H9 (cell line): ENCODE results near the gene HEXD. TPM values are rescaled to one million over a fixed set of nuclear protein-coding genes. Genes with fewer than 3 reads are reported as not detected.

Experiments
- DNase-seq: peaks from one replicate; pipeline ENCODE4 v3.0.0-alpha.2; 2017
- H2AFZ ChIP-seq: one replicate; pipeline ENCODE4 v1.6.1; 2013; ENCODE audit warnings: mild to moderate bottlenecking, low read length, control low read depth, moderate library complexity
- H2AK5ac ChIP-seq: 2 replicates; pipeline ENCODE4 v1.6.1; 2013; ENCODE audit warnings: low read length, control low read depth, mixed read lengths; ENCODE audit not compliant: insufficient read length
- H2BK120ac ChIP-seq: one replicate; pipeline ENCODE4 v1.6.1; 2013; ENCODE audit warnings: low read depth, mild to moderate bottlenecking, low read length, control low read depth, inconsistent platforms; ENCODE audit not compliant: poor library complexity, severe bottlenecking
- H2BK12ac ChIP-seq: 2 replicates; pipeline ENCODE4 v1.6.1; 2013; ENCODE audit warnings: low read length, control low read depth, mixed read lengths, low read depth; ENCODE audit not compliant: insufficient read length
- H2BK15ac ChIP-seq: 2 replicates; pipeline ENCODE4 v1.6.1; 2013; ENCODE audit warnings: low read depth, low read length, control low read depth
- H2BK20ac ChIP-seq: one replicate; pipeline ENCODE4 v1.6.1; 2013; ENCODE audit warnings: low read depth, mild to moderate bottlenecking, low read length, control low read depth, inconsistent platforms; ENCODE audit not compliant: poor library complexity, severe bottlenecking
- H2BK5ac ChIP-seq: 2 replicates; pipeline ENCODE4 v1.6.1; 2013; ENCODE audit warnings: low read length, control low read depth, mixed read lengths; ENCODE audit not compliant: insufficient read length
- H3K14ac ChIP-seq: 2 replicates; pipeline ENCODE4 v1.6.1; 2013; ENCODE audit warnings: low read length, control low read depth; ENCODE audit not compliant: insufficient read depth
- H3K18ac ChIP-seq: 2 replicates; pipeline ENCODE4 v1.6.1; 2013; ENCODE audit warnings: low read depth, mild to moderate bottlenecking, mixed read lengths, low read length, control low read depth; ENCODE audit not compliant: insufficient read length
- H3K23ac ChIP-seq: 2 replicates; pipeline ENCODE4 v1.6.1; 2013; ENCODE audit warnings: low read length, control low read depth, mixed read lengths, low read depth; ENCODE audit not compliant: insufficient read length
- H3K23me2 ChIP-seq: 2 replicates; pipeline ENCODE4 v1.6.1; 2013; ENCODE audit warnings: low read depth, mild to moderate bottlenecking, mixed read lengths, low read length, control low read depth; ENCODE audit not compliant: insufficient read length, poor library complexity, severe bottlenecking
- H3K27ac ChIP-seq: 2 replicates; pipeline ENCODE4 v1.5.1; 2013; ENCODE audit warnings: low read length, control low read depth, mixed read lengths, low read depth; ENCODE audit not compliant: insufficient read length
- H3K27me3 ChIP-seq: 2 replicates; pipeline ENCODE4 v1.6.1; 2013; ENCODE audit warnings: low read length, control low read depth, inconsistent platforms; ENCODE audit not compliant: insufficient read depth
- H3K4ac ChIP-seq: 2 replicates; pipeline ENCODE4 v1.6.1; 2013; ENCODE audit warnings: low read depth, mild to moderate bottlenecking, control low read depth, inconsistent platforms, low read length, moderate library complexity
- H3K4me1 ChIP-seq: 2 replicates; pipeline ENCODE4 v1.6.1; 2013; ENCODE audit warnings: low read length, control low read depth, inconsistent platforms; ENCODE audit not compliant: insufficient read depth
- H3K4me2 ChIP-seq: 2 replicates; pipeline ENCODE4 v1.6.1; 2013; ENCODE audit warnings: low read length, control low read depth, mixed read lengths; ENCODE audit not compliant: insufficient read length, insufficient read depth
- H3K56ac ChIP-seq: 2 replicates; pipeline ENCODE4 v1.6.1; 2013; ENCODE audit warnings: low read depth, mild to moderate bottlenecking, mixed read lengths, low read length, control low read depth; ENCODE audit not compliant: insufficient read length
- H3K79me1 ChIP-seq: 2 replicates; pipeline ENCODE4 v1.6.1; 2013; ENCODE audit warnings: low read depth, mild to moderate bottlenecking, moderate library complexity, low read length, control low read depth, inconsistent platforms; ENCODE audit not compliant: insufficient read depth, poor library complexity, severe bottlenecking
- H3K79me2 ChIP-seq: 2 replicates; pipeline ENCODE4 v1.6.1; 2013; ENCODE audit warnings: low read length, control low read depth, inconsistent platforms; ENCODE audit not compliant: insufficient read depth
- H3K9ac ChIP-seq: 2 replicates; pipeline ENCODE4 v1.6.1; 2013; ENCODE audit warnings: low read length, control low read depth, mixed read lengths; ENCODE audit not compliant: insufficient read length; ENCODE audit errors: extremely low read depth
- H3K9me3 ChIP-seq: one replicate; pipeline ENCODE4 v1.6.1; 2013; ENCODE audit warnings: low read depth, low read length, inconsistent platforms; ENCODE audit not compliant: control insufficient read depth
- H3T11ph ChIP-seq: one replicate; pipeline ENCODE4 v1.6.1; 2013; ENCODE audit warnings: mild to moderate bottlenecking, low read length, control low read depth, inconsistent platforms
- H4K20me1 ChIP-seq: one replicate; pipeline ENCODE4 v1.6.1; 2013; ENCODE audit not compliant: control insufficient read depth, insufficient read length, insufficient read depth
- H4K5ac ChIP-seq: 2 replicates; pipeline ENCODE4 v1.6.1; 2013; ENCODE audit warnings: low read depth, mild to moderate bottlenecking, mixed read lengths, low read length, control low read depth; ENCODE audit not compliant: insufficient read length
- H4K8ac ChIP-seq: replicated peaks from 2 replicates; pipeline ENCODE4 v1.6.1; 2013; ENCODE audit warnings: low read length, control low read depth, mixed read lengths, low read depth; ENCODE audit not compliant: insufficient read length
- H4K91ac ChIP-seq: 2 replicates; pipeline ENCODE4 v1.6.1; 2013; ENCODE audit warnings: low read depth, mild to moderate bottlenecking, moderate library complexity, mixed read lengths, low read length, control low read depth; ENCODE audit not compliant: insufficient read length
- H3K27ac Mint-ChIP-seq, 3 experiments: 2 replicates in 2 of 3; 3 replicates in 1 of 3; pipeline ENCODE4 v1.8.0; 2020 to 2021; ENCODE audit warnings: mixed read lengths in 3 of 3, mild to moderate bottlenecking in 1 of 3, moderate library complexity in 1 of 3
- H3K27me3 Mint-ChIP-seq: 2 replicates; pipeline ENCODE4 v1.8.0; 2021; ENCODE audit warnings: low read depth, mild to moderate bottlenecking, moderate library complexity, mixed read lengths
- H3K36me3 Mint-ChIP-seq, 3 experiments: 2 replicates in 2 of 3; 3 replicates in 1 of 3; pipeline ENCODE4 v1.8.0; 2020 to 2021; ENCODE audit warnings: low read depth in 3 of 3, mixed read lengths in 3 of 3; ENCODE audit not compliant: insufficient read depth in 1 of 3
- H3K4me1 Mint-ChIP-seq, 2 experiments: 2 replicates each; pipeline ENCODE4 v1.8.0; 2020; ENCODE audit warnings: mixed read lengths in 2 of 2
- H3K4me3 Mint-ChIP-seq, 2 experiments: 2 replicates in 1 of 2; 3 replicates in 1 of 2; pipeline ENCODE4 v1.8.0; 2020 to 2021; ENCODE audit warnings: mild to moderate bottlenecking in 2 of 2, mixed read lengths in 2 of 2, moderate library complexity in 1 of 2
- H3K9me3 Mint-ChIP-seq, 2 experiments: 2 replicates in 1 of 2; 3 replicates in 1 of 2; pipeline ENCODE4 v1.8.0; 2020; ENCODE audit warnings: mild to moderate bottlenecking in 2 of 2, mixed read lengths in 2 of 2, moderate library complexity in 1 of 2
- CTCF ChIP-seq: fragments of 200-600 bp; sonication (generic); conservative IDR thresholded peaks from 3 replicates; pipeline ENCODE4 v1.8.0; 2021; ENCODE audit warnings: antibody characterized with exemption, mild to moderate bottlenecking
- WGBS: extraction: QIAGEN DNeasy Blood & Tissue Kit; methylation state at CpG from one replicate; pipeline ENCODE4 v1.1.7; 2013; ENCODE audit warnings: missing lambda C conversion rate, low lambda C conversion rate, mixed read lengths; ENCODE audit not compliant: insufficient read length; ENCODE audit errors: extremely low coverage; 5-methylcytosine and 5-hydroxymethylcytosine counted together
- total RNA-seq: library from RNA; stranded (reverse); gene quantifications from 2 replicates; pipeline ENCODE4 v1.2.1, GENCODE V29; 2021

The HEXD gene
- total RNA-seq, 1 experiment from 2014 or later = 23.2 TPM

GRCh38 chr17:82447876-82448275 is 29.7 kb downstream of the HEXD start:
- H2BK5ac ChIP-seq = no peak overlapping the region
- no peak overlapping the region for H3K27ac ChIP-seq
- H3K23ac ChIP-seq = no peak overlapping the region
- no peaks in the 10 kb centered on the region for H4K20me1 ChIP-seq
- H4K5ac ChIP-seq = no peak overlapping the region
- peaks cover 5 to 17% of the 10 kb centered on the region in 2 experiments; a peak in 4 of 5 replicates for H3K9me3 Mint-ChIP-seq
- peak overlapping the region in 1 of 2 experiments; percentile 40; a peak in 1 of 5 replicates for H3K4me3 Mint-ChIP-seq
- no peak overlapping the region for H2BK120ac ChIP-seq
- DNase-seq = no peak
- no peak overlapping the region for H4K91ac ChIP-seq
- no peak overlapping the region for H3K14ac ChIP-seq
- H3K79me1 ChIP-seq = no peaks in the 10 kb centered on the region
- no peak overlapping the region for H3K27ac Mint-ChIP-seq
- no peak overlapping the region for H2AFZ ChIP-seq
- H3K23me2 ChIP-seq = no peaks in the 10 kb centered on the region
- peak overlapping the region; percentile 57; the same call in 1 of the 2 replicates for H2BK15ac ChIP-seq
- no peak overlapping the region for H2BK12ac ChIP-seq
- H3K36me3 Mint-ChIP-seq = peaks cover 10 to 26% (median 23%) of the 10 kb centered on the region in 3 experiments
- H3K79me2 ChIP-seq = no peaks in the 10 kb centered on the region
- no peak overlapping the region for H3T11ph ChIP-seq
- H2AK5ac ChIP-seq = no peak overlapping the region
- no peak overlapping the region for H3K18ac ChIP-seq
- no peak overlapping the region for H3K9ac ChIP-seq
- H3K27me3 ChIP-seq = no peaks in the 10 kb centered on the region
- WGBS = no CpG with 5 or more reads among the region's 11 CpGs
- H3K56ac ChIP-seq = no peak overlapping the region
- H3K27me3 Mint-ChIP-seq = peaks cover 16% of the 10 kb centered on the region
- no peak overlapping the region for H2BK20ac ChIP-seq
- no peaks in the 10 kb centered on the region for H3K9me3 ChIP-seq
- no peak for TF ChIP-seq CTCF
- no peak overlapping the region for H3K4me2 ChIP-seq
- no peaks in the 10 kb centered on the region; the same call in 1 of the 2 replicates for H3K4me1 ChIP-seq
- H4K8ac ChIP-seq = no peak overlapping the region
- no peak overlapping the region for H3K4ac ChIP-seq
- H3K4me1 Mint-ChIP-seq = peaks cover 5 to 17% of the 10 kb centered on the region in 2 experiments
